ENCODE data around the gene FOLR2. TPM values are rescaled to one million over a fixed set of nuclear protein-coding genes. Genes with fewer than 3 reads are reported as not detected.

The FOLR2 gene
- total and polyA plus RNA-seq, 2 of the 8 experiments (the other 6 are each of a cell fraction or from before 2014, with no cell fraction given), result not detected

DNA sequence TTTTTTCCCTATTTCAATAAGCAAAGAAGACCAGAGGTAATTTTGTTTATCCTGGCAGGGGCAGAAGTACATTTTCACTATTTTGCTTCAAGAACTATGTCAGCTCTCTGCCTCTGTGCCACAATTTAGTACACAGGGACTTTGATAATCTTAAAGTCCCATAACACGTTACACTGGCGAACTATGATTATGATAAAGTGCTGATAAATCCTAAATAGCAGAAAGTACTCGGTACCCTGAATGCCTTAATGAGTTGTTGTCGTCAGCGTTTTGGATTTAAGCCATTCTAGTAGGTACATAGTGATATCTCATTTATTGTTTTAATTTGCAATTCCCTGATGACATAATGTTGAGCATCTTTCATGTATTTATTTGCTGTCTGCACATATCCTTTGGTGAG, 44.0 kb downstream of the FOLR2 start:
- CTCF ChIA-PET (ENCODE audit: partially characterized antibody), result interaction anchor here (0.6 to 1.4 kb wide), 2 partner anchors 33 to 170 kb away, joined by 3 read pairs; no protein-coding TSS in a partner anchor
- Histone ChIP-seq H3K79me1 (ENCODE audit: low read depth, low read length) (no peaks in the 10 kb centered on the region), H2AK5ac (ENCODE audit: low read depth, low read length) (no peak overlapping the region), H4K5ac (ENCODE audit: insufficient read length, low read depth, low read length) (no peak overlapping the region), H3K56ac (replicated peaks; ENCODE audit: insufficient read length, low read depth, low read length) (no peak overlapping the region), H3K9ac (replicated peaks in 1 of 4; ENCODE audit: extremely low read depth in 1 of 4, low read depth in 3 of 4, low read length in 3 of 4) (no peak overlapping the region), H3K18ac (ENCODE audit: extremely low read depth, low read length) (no peak overlapping the region), H3K23me2 (ENCODE audit: low read depth, low read length) (no peaks in the 10 kb centered on the region), H4K91ac (replicated peaks; ENCODE audit: insufficient read length, low read length) (no peak overlapping the region), H3K4me3 (ENCODE audit: extremely low read depth in 1 of 4, insufficient read depth in 2 of 4, low read depth in 3 of 4, low read length in 4 of 4) (no peak overlapping the region), H3K79me2 (ENCODE audit: control insufficient read depth in 1 of 2, insufficient read depth in 2 of 2, low read length in 2 of 2) (no peaks in the 10 kb centered on the region), H4K8ac (ENCODE audit: extremely low read depth, insufficient read depth, low read length) (no peak overlapping the region), H2BK20ac (ENCODE audit: low read length) (no peak overlapping the region), H3K9me3 (ENCODE audit: insufficient read depth in 2 of 2, low read depth in 1 of 2, low read length in 1 of 2) (no peaks in the 10 kb centered on the region), H3K27ac (ENCODE audit: low read depth, low read length) (no peak overlapping the region), H3K27me3 (replicated peaks in 1 of 4; ENCODE audit: control insufficient read depth in 3 of 4, extremely low read depth in 1 of 4, insufficient read depth in 3 of 4, low read length in 3 of 4) (no peaks in the 10 kb centered on the region; a peak in 1 of 7 replicates), H3K4ac (replicated peaks; ENCODE audit: insufficient read length, low read depth, low read length) (no peak overlapping the region), H2BK12ac (ENCODE audit: low read depth, low read length) (no peak overlapping the region), H4K20me1 (replicated peaks in 1 of 2; ENCODE audit: control insufficient read depth in 1 of 2, insufficient read depth in 2 of 2, low read length in 2 of 2) (no peaks in the 10 kb centered on the region), H3K4me1 (replicated peaks in 1 of 4; ENCODE audit: control insufficient read depth in 3 of 4, insufficient read depth in 4 of 4, low read length in 3 of 4) (peaks cover 0 to 4% (median 0%) of the 10 kb centered on the region in 4 experiments; a peak in 1 of 7 replicates), H2BK120ac (replicated peaks; ENCODE audit: low read depth, low read length) (no peak overlapping the region), H2BK15ac (ENCODE audit: low read length) (no peak overlapping the region), H2BK5ac (ENCODE audit: low read depth, low read length) (no peak overlapping the region), H2AFZ (ENCODE audit: low read length) (no peak overlapping the region), H3K4me2 (ENCODE audit: insufficient read depth in 1 of 2, low read depth in 2 of 2, low read length in 2 of 2) (0 out of 4 replicates have a peak overlapping the region, but pooled peaks of 1 of the 2 experiments have one; percentile 24), H3K23ac (ENCODE audit: insufficient read length) (no peak overlapping the region), H3K36me3 (ENCODE audit: control insufficient read depth in 2 of 4, insufficient read depth in 4 of 4, low read length in 3 of 4) (no peaks in the 10 kb centered on the region), H3K14ac (ENCODE audit: insufficient read length) (no peak overlapping the region)
- POLR2A ChIA-PET (ENCODE audit: partially characterized antibody), result no interaction called here
- FAIRE-seq, result no peak
- DNase-seq (ENCODE audit: low read depth in 1 of 2, low spot score in 2 of 2), result no peak
- WGBS, 2 experiments (ENCODE audit: extremely low coverage in 1 of 2, insufficient coverage in 1 of 2, insufficient read length in 1 of 2, insufficient replicate concordance in 2 of 2, low coverage in 1 of 2, low lambda C conversion rate in 2 of 2, missing lambda C conversion rate in 1 of 2), result 83% methylated on average over 5 of the region's 5 CpGs; no CpG with 5 or more reads in 1 of the 2 experiments
- TF ChIP-seq KDM4A (IDR thresholded peaks at IDR 0.05; ENCODE audit: low read depth, low read length, severe bottlenecking), result no peak
- no peak for TF ChIP-seq CTBP2 (IDR thresholded peaks at IDR 0.05; ENCODE audit: borderline replicate concordance, insufficient read depth, insufficient read length, low read length)
- no peak for TF ChIP-seq RBBP5 (IDR thresholded peaks at IDR 0.05; ENCODE audit: borderline replicate concordance, low read depth, low read length)
- no peak for TF ChIP-seq HDAC6 (IDR thresholded peaks at IDR 0.05; ENCODE audit: low read depth, low read length)
- TF ChIP-seq GABPA (IDR thresholded peaks at IDR 0.05; ENCODE audit: borderline replicate concordance, insufficient read depth, low read length), result no peak
- TF ChIP-seq POU5F1 (IDR thresholded peaks at IDR 0.05; ENCODE audit: low read depth, low read length), result no peak

Measured in H1 (cell line).